IMR-90 (cell line): ENCODE data around the gene INPP5B. TPM values are rescaled to one million over a fixed set of nuclear protein-coding genes. Genes with fewer than 3 reads are reported as not detected.
A peak's percentile ranks its signal among the peaks of the same experiment; 100 is the strongest.

Source experiments
- ATAC-seq: fragments of 200-7000 bp; cut with Tn5 transposase; 2 replicates; pipeline ENCODE4 v1.9.1; 2020; ENCODE audit warnings: low read depth, mild to moderate bottlenecking, moderate library complexity
- BruUV-seq: library from RNA; stranded (reverse); fragments of 400-500 nt; replicated peaks from 2 replicates; lab custom pipeline; 2021; lab: Mats Ljungman, UMichigan
- CTCF ChIA-PET: fragments of 300-600 bp; formaldehyde crosslinking; extraction: SDS; loops from one replicate; lab custom pipeline; 2021; ENCODE audit warnings: antibody characterized with exemption; lab: Yijun Ruan, JAX
- POLR2A ChIA-PET: fragments of 300-600 bp; sonication (Branson Sonifier 250); formaldehyde crosslinking; loops from one replicate; lab custom pipeline; 2022; ENCODE audit warnings: antibody characterized with exemption; ENCODE audit not compliant: unreplicated experiment; lab: Charles Lee
- DNase-seq: peaks from one replicate; pipeline ENCODE4 v3.0.0; 2013
- H2AFZ ChIP-seq: replicated peaks from 2 replicates; pipeline ENCODE3; 2013; ENCODE audit warnings: low read length, mild to moderate bottlenecking; ENCODE audit not compliant: poor library complexity
- H2AK5ac ChIP-seq: 2 replicates; pipeline ENCODE4 v1.6.1; 2013; ENCODE audit warnings: low read depth, low read length, inconsistent platforms
- H2AK9ac ChIP-seq: replicated peaks from 2 replicates; pipeline ENCODE3; 2013; ENCODE audit warnings: mild to moderate bottlenecking, low read depth, low read length, moderate library complexity; ENCODE audit not compliant: poor library complexity
- H2BK120ac ChIP-seq: 2 replicates; pipeline ENCODE4 v1.6.1; 2013; ENCODE audit warnings: low read depth, low read length, inconsistent platforms
- H2BK15ac ChIP-seq: 3 replicates; pipeline ENCODE4 v1.6.1; 2013; ENCODE audit warnings: low read depth, low read length, inconsistent platforms
- H2BK20ac ChIP-seq: 2 replicates; pipeline ENCODE4 v1.6.1; 2013; ENCODE audit warnings: low read depth, mild to moderate bottlenecking, inconsistent platforms, low read length, moderate library complexity
- H2BK5ac ChIP-seq: 2 replicates; pipeline ENCODE4 v1.6.1; 2013; ENCODE audit warnings: mild to moderate bottlenecking, low read depth, low read length, inconsistent platforms; ENCODE audit not compliant: poor library complexity, severe bottlenecking
- H3K14ac ChIP-seq: replicated peaks from 2 replicates; pipeline ENCODE4 v1.6.1; 2013; ENCODE audit warnings: low read depth, low read length, inconsistent platforms
- H3K18ac ChIP-seq: 2 replicates; pipeline ENCODE4 v1.6.1; 2013; ENCODE audit warnings: low read depth, low read length, control low read depth
- H3K23ac ChIP-seq: 2 replicates; pipeline ENCODE4 v1.6.1; 2013; ENCODE audit warnings: low read depth, low read length, inconsistent platforms
- H3K27ac ChIP-seq: 2 replicates; pipeline ENCODE4 v1.5.1; 2013; ENCODE audit warnings: mild to moderate bottlenecking, control low read depth, low read length; ENCODE audit not compliant: insufficient read depth
- H3K27me3 ChIP-seq: 2 replicates; pipeline ENCODE4 v1.6.1; 2013; ENCODE audit warnings: low read length; ENCODE audit not compliant: control insufficient read depth, insufficient read depth
- H3K36me3 ChIP-seq: 2 replicates; pipeline ENCODE4 v1.6.1; 2013; ENCODE audit warnings: low read length, mixed read lengths; ENCODE audit not compliant: control insufficient read depth, insufficient read depth
- H3K4ac ChIP-seq: 2 replicates; pipeline ENCODE4 v1.6.1; 2013; ENCODE audit warnings: low read depth, low read length, inconsistent platforms
- H3K4me1 ChIP-seq: 2 replicates; pipeline ENCODE4 v1.6.1; 2013; ENCODE audit warnings: low read length, mixed read lengths; ENCODE audit not compliant: control insufficient read depth, insufficient read depth
- H3K4me2 ChIP-seq: 2 replicates; pipeline ENCODE4 v1.6.1; 2013; ENCODE audit warnings: low read depth, mild to moderate bottlenecking, control low read depth, low read length, moderate library complexity
- H3K4me3 ChIP-seq: 2 replicates; pipeline ENCODE4 v1.5.1; 2013; ENCODE audit warnings: low read depth, mild to moderate bottlenecking, control low read depth, low read length, moderate library complexity; ENCODE audit not compliant: insufficient read depth
- H3K56ac ChIP-seq: 2 replicates; pipeline ENCODE4 v1.6.1; 2013; ENCODE audit warnings: low read length, inconsistent platforms; ENCODE audit not compliant: insufficient read depth; ENCODE audit errors: extremely low read depth
- H3K79me1 ChIP-seq, 2 experiments: 2 replicates each; pipeline ENCODE4 v1.6.1; 2013; ENCODE audit warnings: low read length in 2 of 2, inconsistent platforms in 1 of 2, low read depth in 1 of 2
- H3K9ac ChIP-seq: 2 replicates; pipeline ENCODE4 v1.6.1; 2013; ENCODE audit warnings: low read depth, low read length, control low read depth
- H3K9me1 ChIP-seq: 2 replicates; pipeline ENCODE4 v1.6.1; 2013; ENCODE audit warnings: low read length, inconsistent platforms; ENCODE audit not compliant: insufficient read depth
- H3K9me3 ChIP-seq: 2 replicates; pipeline ENCODE4 v1.6.1; 2013; ENCODE audit warnings: low read length; ENCODE audit not compliant: control insufficient read depth, insufficient read depth
- H4K20me1 ChIP-seq: 2 replicates; pipeline ENCODE4 v1.6.1; 2013; ENCODE audit warnings: low read length, inconsistent platforms; ENCODE audit not compliant: insufficient read depth
- H4K5ac ChIP-seq: 2 replicates; pipeline ENCODE4 v1.6.1; 2013; ENCODE audit warnings: mild to moderate bottlenecking, low read depth, low read length, control low read depth
- H4K8ac ChIP-seq, 2 experiments: 2 replicates each; pipeline ENCODE4 v1.6.1; 2013; ENCODE audit warnings: low read depth in 2 of 2, low read length in 2 of 2, control low read depth in 1 of 2, inconsistent platforms in 1 of 2
- H4K91ac ChIP-seq: 2 replicates; pipeline ENCODE4 v1.6.1; 2013; ENCODE audit warnings: low read depth, low read length, inconsistent platforms; ENCODE audit not compliant: insufficient read depth
- BHLHE40 ChIP-seq: fragments of 150-350 bp; IDR thresholded peaks from 2 replicates; pipeline ENCODE4 v1.6.1; 2016; ENCODE audit warnings: mild to moderate bottlenecking, low read depth, low read length
- CEBPB ChIP-seq: IDR thresholded peaks from 2 replicates; pipeline ENCODE4 v1.6.1; 2012; ENCODE audit warnings: low read depth, low read length, improper control_type of control experiment
- CHD1 ChIP-seq: IDR thresholded peaks from 2 replicates; pipeline ENCODE4 v1.6.1; 2012; ENCODE audit warnings: low read depth, low read length, improper control_type of control experiment
- CTCF ChIP-seq: conservative IDR thresholded peaks from 2 replicates; pipeline ENCODE4 v1.5.1; 2012; ENCODE audit warnings: mild to moderate bottlenecking, low read depth, low read length, improper control_type of control experiment
- ELK1 ChIP-seq: fragments of 150-350 bp; IDR thresholded peaks from 2 replicates; pipeline ENCODE4 v1.6.1; 2016; ENCODE audit warnings: low read depth, mild to moderate bottlenecking, low read length, moderate library complexity, borderline replicate concordance
- FOS ChIP-seq: fragments of 150-350 bp; IDR thresholded peaks from 2 replicates; pipeline ENCODE4 v1.6.1; 2016; ENCODE audit warnings: low read depth, low read length
- MAFK ChIP-seq: IDR thresholded peaks from 2 replicates; pipeline ENCODE4 v1.6.1; 2012; ENCODE audit warnings: low read depth, low read length, improper control_type of control experiment
- MAZ ChIP-seq: IDR thresholded peaks from 2 replicates; pipeline ENCODE4 v1.6.1; 2012; ENCODE audit warnings: low read depth, mild to moderate bottlenecking, low read length, improper control_type of control experiment, moderate library complexity, borderline replicate concordance
- MXI1 ChIP-seq: IDR thresholded peaks from 2 replicates; pipeline ENCODE4 v1.6.1; 2012; ENCODE audit warnings: low read depth, mild to moderate bottlenecking, low read length, moderate library complexity, borderline replicate concordance
- NFE2L2 ChIP-seq: fragments of 150-350 bp; IDR thresholded peaks from 2 replicates; pipeline ENCODE4 v1.6.1; 2016; ENCODE audit warnings: low read depth, mild to moderate bottlenecking, low read length
- POLR2A ChIP-seq: IDR thresholded peaks from 2 replicates; pipeline ENCODE4 v1.6.1; 2012; ENCODE audit warnings: mild to moderate bottlenecking, low read depth, low read length
- RAD21 ChIP-seq: IDR thresholded peaks from 2 replicates; pipeline ENCODE4 v1.6.1; 2012; ENCODE audit warnings: low read length, improper control_type of control experiment
- RCOR1 ChIP-seq: IDR thresholded peaks from 2 replicates; pipeline ENCODE4 v1.6.1; 2012; ENCODE audit warnings: mild to moderate bottlenecking, low read length, improper control_type of control experiment; ENCODE audit not compliant: insufficient replicate concordance
- RFX5 ChIP-seq: IDR thresholded peaks from 2 replicates; pipeline ENCODE4 v1.8.0; 2012; ENCODE audit warnings: low read depth, mild to moderate bottlenecking, low read length, moderate library complexity
- SMC3 ChIP-seq: fragments of 150-350 bp; IDR thresholded peaks from 2 replicates; pipeline ENCODE4 v1.6.1; 2016; ENCODE audit warnings: low read depth, mild to moderate bottlenecking, antibody characterized with exemption, low read length, moderate library complexity
- USF2 ChIP-seq: fragments of 150-350 bp; IDR thresholded peaks from 2 replicates; pipeline ENCODE4 v1.6.1; 2017; ENCODE audit warnings: mild to moderate bottlenecking, antibody characterized with exemption, low read length, low read depth
- WGBS, 2 experiments: methylation state at CpG; one replicate each; pipeline versions ENCODE4 v1.1.5 to v1.1.7; 2013; ENCODE audit warnings: missing lambda C conversion rate in 2 of 2; ENCODE audit not compliant: insufficient read length in 1 of 2; ENCODE audit errors: extremely low coverage in 2 of 2; 5-methylcytosine and 5-hydroxymethylcytosine counted together
- dilution Hi-C: fragments of 300-500 bp; cut with HindIII; formaldehyde crosslinking; loops from one replicate; pipeline ENCODE4 v1.14.3; 2018; ENCODE audit warnings: low sequenced_read_pairs; ENCODE audit not compliant: unreplicated experiment
- in situ Hi-C: fragments of 300-500 bp; cut with MboI; formaldehyde crosslinking; loops from 3 replicates; pipeline ENCODE4 v1.14.3; 2019; ENCODE audit warnings: low sequenced_read_pairs, inconsistent platforms, mixed read lengths
- intact Hi-C: fragments of 100-400 bp; cut with micrococcal nuclease; formaldehyde crosslinking; loops from 2 replicates; pipeline ENCODE4 v1.10.0; 2022
- polyA plus RNA-seq, 3 experiments: library from polyadenylated mRNA; depleted of rRNA; stranded (reverse); fragments of >200 nt; gene quantifications; 2 replicates each; pipeline ENCODE4 v1.2.3, GENCODE V29; 2012; ENCODE audit warnings: low replicate concordance in 1 of 3
- total RNA-seq: library from RNA; depleted of rRNA; stranded (reverse); fragments of >200 nt; gene quantifications from 2 replicates; pipeline ENCODE4 v1.2.3, GENCODE V29; 2012

INPP5B gene
- total and polyA plus RNA-seq, 2 of the 4 experiments (the other 2 are of a cell fraction): 9.4 to 20.4 TPM

GRCh38 chr1:37811027-37811655 is 135.7 kb downstream of the INPP5B start:
- Histone ChIP-seq H3K23ac (no peak overlapping the region), H3K36me3 (peaks cover 22% of the 10 kb centered on the region), H3K4me3 (no peak overlapping the region), H3K4me1 (peaks cover 7% of the 10 kb centered on the region; the same call in 1 of the 2 replicates), H3K4me2 (no peak overlapping the region), H3K9me1 (peaks cover 12% of the 10 kb centered on the region; the same call in 1 of the 2 replicates), H4K91ac (no peak overlapping the region), H4K20me1 (peaks cover 13% of the 10 kb centered on the region), H3K4ac (no peak overlapping the region), H3K9me3 (no peaks in the 10 kb centered on the region), H2AK9ac (no peak overlapping the region), H3K14ac (no peak overlapping the region), H2BK20ac (no peak overlapping the region), H2AK5ac (no peak overlapping the region), H4K5ac (no peak overlapping the region), H3K56ac (no peak overlapping the region), H2BK5ac (no peak overlapping the region), H3K27ac (no peak overlapping the region), H4K8ac (no peak overlapping the region), H3K79me1 (peaks cover 35 to 51% of the 10 kb centered on the region in 2 experiments), H3K9ac (no peak overlapping the region), H2AFZ (no peak overlapping the region), H3K27me3 (no peaks in the 10 kb centered on the region), H2BK15ac (no peak overlapping the region), H2BK120ac (no peak overlapping the region), H3K18ac (no peak overlapping the region)
- DNase-seq: peak; percentile 76
- no peak for ATAC-seq
- ChIA-PET CTCF (interaction anchor here (0.6 to 0.7 kb wide), 2 partner anchors 10 to 40 kb away, joined by 3 to 4 read pairs; no protein-coding TSS in a partner anchor), POLR2A (no interaction called here)
- WGBS, 2 experiments: no CpG with 5 or more reads among the region's 7 CpGs
- in situ Hi-C loops (no loop called here), intact Hi-C loops (no loop called here), dilution Hi-C loops (no loop called here)
- TF ChIP-seq CTCF (peak; percentile 79), ELK1 (no peak), CHD1 (no peak), USF2 (no peak), RFX5 (no peak), NFE2L2 (no peak; the same call in 1 of the 2 replicates), RCOR1 (no peak), RAD21 (peak; percentile 53), MAZ (no peak), FOS (no peak), MAFK (peak; percentile 80), SMC3 (peak; percentile 30; the same call in 1 of the 2 replicates), POLR2A (no peak), CEBPB (no peak), MXI1 (no peak), BHLHE40 (no peak)
- no TSS peak for BruUV-seq
